ENCODE measurements around the gene MSMB. TPM values are rescaled to one million over a fixed set of nuclear protein-coding genes. Genes with fewer than 3 reads are reported as not detected.

The MSMB gene
- polyA plus RNA-seq, 1 experiment: not detected

DNA sequence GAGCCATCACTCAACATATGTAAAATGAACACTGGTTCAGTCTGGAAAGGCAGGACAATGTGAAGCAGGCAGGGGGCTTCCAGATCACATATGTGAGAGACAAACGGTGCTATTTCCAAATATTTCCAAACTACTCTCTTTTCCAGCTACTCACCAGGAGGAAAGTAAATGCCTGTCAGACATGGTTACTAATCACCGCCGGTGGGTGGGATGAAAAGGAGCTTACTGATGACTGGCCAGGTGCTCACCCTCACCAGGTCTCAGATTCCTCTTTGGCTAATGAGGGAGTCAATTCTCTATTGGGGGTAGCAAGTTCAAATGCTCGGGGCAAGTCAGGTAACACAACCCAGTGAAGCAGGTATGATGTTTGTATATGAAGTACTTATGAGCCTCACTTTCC is 9.7 kb upstream of the MSMB start:
- POLR2A ChIA-PET: no interaction called here
- no peak for DNase-seq (ENCODE audit: low read depth)
- CTCF ChIA-PET: no interaction called here
- Histone ChIP-seq H3K27me3 (ENCODE audit: control insufficient read depth, insufficient read depth, low read length) (peaks cover 6% of the 10 kb centered on the region; the same call in 1 of the 2 replicates), H3K4me3 (ENCODE audit: low read depth, low read length) (no peak overlapping the region), H3K36me3 (ENCODE audit: control insufficient read depth, insufficient read depth, low read length) (no peaks in the 10 kb centered on the region)
- TF ChIP-seq, protein P1, sequence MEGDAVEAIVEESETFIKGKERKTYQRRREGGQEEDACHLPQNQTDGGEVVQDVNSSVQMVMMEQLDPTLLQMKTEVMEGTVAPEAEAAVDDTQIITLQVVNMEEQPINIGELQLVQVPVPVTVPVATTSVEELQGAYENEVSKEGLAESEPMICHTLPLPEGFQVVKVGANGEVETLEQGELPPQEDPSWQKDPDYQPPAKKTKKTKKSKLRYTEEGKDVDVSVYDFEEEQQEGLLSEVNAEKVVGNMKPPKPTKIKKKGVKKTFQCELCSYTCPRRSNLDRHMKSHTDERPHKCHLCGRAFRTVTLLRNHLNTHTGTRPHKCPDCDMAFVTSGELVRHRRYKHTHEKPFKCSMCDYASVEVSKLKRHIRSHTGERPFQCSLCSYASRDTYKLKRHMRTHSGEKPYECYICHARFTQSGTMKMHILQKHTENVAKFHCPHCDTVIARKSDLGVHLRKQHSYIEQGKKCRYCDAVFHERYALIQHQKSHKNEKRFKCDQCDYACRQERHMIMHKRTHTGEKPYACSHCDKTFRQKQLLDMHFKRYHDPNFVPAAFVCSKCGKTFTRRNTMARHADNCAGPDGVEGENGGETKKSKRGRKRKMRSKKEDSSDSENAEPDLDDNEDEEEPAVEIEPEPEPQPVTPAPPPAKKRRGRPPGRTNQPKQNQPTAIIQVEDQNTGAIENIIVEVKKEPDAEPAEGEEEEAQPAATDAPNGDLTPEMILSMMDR (IDR thresholded peaks at IDR 0.05; ENCODE audit: insufficient read depth, low read depth, low read length): no peak

DNA sequence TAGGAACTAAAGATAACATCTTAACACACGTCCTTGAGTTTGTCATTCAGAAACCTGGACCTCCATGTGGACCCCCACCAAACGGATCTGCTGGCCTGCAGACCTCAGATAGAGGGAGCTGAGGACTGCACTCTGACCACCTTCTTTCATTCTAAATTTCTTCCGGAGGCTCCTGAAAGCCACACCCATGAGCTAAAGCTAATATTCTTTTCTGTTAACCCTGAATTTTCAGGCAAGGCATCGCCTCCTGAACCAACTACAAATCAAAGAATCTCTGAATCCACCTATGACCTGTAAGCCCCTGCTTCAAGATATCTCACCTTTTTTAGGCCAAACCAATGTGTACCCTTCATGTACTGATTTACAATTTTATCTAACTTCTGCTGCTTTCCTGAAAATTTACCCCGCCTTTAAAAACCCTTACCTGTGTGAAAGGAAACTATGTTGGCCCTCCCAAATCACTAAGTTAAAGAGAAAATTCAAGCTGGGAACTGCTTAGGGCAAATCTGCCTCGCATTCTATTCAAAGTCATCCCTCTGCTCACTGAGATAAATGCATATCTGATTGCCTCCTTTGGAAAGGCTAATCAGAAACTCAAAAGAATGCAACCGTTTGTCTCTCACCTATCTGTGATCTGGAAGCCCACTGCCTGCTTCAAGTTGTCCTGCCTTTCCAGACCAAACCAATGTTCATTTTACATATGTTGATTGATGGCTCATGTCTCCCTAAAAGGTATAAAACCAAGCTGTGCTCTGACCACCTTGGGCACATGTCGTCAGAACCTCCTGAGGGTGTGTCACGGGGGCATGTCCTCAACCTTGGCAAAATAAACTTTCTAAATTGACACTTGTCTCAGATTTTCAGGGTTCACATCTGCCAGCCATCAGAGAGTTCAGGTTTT is 7.7 kb upstream of the MSMB start:
- no peak overlapping the region for H3K4me3 ChIP-seq (ENCODE audit: low read depth, low read length)
- ChIA-PET POLR2A (no interaction called here), CTCF (no interaction called here)
- H3K27me3 ChIP-seq (ENCODE audit: control insufficient read depth, insufficient read depth, low read length): peaks cover 5% of the 10 kb centered on the region; the same call in 1 of the 2 replicates
- no peak for DNase-seq (ENCODE audit: low read depth)
- no peaks in the 10 kb centered on the region for H3K36me3 ChIP-seq (ENCODE audit: control insufficient read depth, insufficient read depth, low read length)
- TF ChIP-seq, protein P1 (IDR thresholded peaks at IDR 0.05; ENCODE audit: insufficient read depth, low read depth, low read length): no peak

DNA sequence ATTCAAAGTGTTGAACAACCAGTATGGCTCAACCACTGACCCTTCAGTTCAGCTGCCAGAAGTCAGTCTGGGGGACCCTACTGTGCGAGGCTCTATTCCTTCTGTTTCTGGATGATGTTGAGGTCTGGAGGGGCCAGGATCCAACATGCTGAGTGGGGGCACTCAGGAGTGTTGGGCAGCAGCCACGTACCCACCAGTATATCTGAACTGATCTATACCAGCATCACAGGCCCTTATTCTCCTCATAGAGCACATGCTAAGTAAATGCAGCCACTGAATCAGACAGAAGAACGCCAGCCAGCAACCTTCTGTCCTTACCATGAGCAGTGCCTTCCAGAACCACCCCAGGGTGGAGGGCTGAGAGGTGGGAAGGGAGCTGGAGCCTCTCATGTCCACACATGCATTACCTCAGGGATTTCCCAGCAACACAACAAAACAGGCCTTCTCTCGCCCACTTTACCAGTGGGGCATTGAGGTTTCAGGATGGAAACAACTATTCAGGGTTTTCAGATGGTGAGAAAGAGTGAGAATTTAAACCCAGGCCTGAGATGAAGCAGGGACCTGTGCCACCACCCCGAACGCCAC is 6.8 kb upstream of the MSMB start:
- TF ChIP-seq, protein P1 (IDR thresholded peaks at IDR 0.05; ENCODE audit: insufficient read depth, low read depth, low read length): no peak
- peaks cover 5% of the 10 kb centered on the region; the same call in 1 of the 2 replicates for H3K27me3 ChIP-seq (ENCODE audit: control insufficient read depth, insufficient read depth, low read length)
- no peaks in the 10 kb centered on the region for H3K36me3 ChIP-seq (ENCODE audit: control insufficient read depth, insufficient read depth, low read length)
- no peak for DNase-seq (ENCODE audit: low read depth)
- ChIA-PET POLR2A (no interaction called here), CTCF (interaction anchor here (1.4 kb wide), 1 partner anchor 27 kb away, joined by 4 read pairs; no protein-coding TSS in a partner anchor)
- no peak overlapping the region for H3K4me3 ChIP-seq (ENCODE audit: low read depth, low read length)

DNA sequence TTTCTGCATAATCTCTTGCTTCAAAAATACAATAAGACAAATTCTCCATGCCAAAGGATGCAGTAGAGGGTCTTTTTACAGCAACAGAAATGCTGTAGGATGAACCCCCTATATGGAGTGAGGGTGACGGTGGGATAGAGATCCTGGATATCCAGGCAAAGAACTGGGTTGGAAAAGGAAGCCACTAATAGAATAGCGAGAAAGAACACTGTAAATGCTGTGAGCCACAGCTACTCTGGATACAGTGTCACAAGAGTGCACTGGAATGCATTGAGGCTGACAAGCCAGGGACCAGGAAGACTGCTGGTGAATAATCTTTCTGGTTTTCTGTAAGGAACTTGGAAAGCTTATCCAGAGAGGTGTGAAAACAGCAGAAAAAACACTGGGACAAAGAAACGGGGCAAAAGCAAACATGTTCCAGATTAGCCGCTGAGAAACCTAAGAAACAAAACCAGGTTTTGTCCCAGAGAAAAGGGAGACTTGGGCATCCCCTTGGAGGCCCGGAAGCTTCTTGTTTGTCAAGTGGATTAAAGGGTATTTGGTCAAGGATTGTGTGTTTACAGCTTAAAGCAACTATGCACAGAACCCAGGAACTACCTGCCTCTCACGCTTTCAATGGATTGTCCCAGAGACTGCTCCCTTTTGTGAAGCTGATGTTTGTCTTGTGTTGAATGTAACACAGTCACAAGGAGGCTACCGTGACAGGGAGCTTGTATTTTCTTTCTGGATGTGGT is 6.2 kb upstream of the MSMB start:
- DNase-seq (ENCODE audit: low read depth): no peak
- POLR2A ChIA-PET: no interaction called here
- Histone ChIP-seq H3K4me3 (ENCODE audit: low read depth, low read length) (no peak overlapping the region), H3K36me3 (ENCODE audit: control insufficient read depth, insufficient read depth, low read length) (no peaks in the 10 kb centered on the region), H3K27me3 (ENCODE audit: control insufficient read depth, insufficient read depth, low read length) (peaks cover 5% of the 10 kb centered on the region; the same call in 1 of the 2 replicates)
- TF ChIP-seq, protein P1 (IDR thresholded peaks at IDR 0.05; ENCODE audit: insufficient read depth, low read depth, low read length): no peak
- CTCF ChIA-PET: interaction anchor here (1.4 kb wide), 1 partner anchor 28 kb away, joined by 4 read pairs; no protein-coding TSS in a partner anchor

Data from BJ (cell line).